Cardiac fibroblast (primary cell): ENCODE data around the gene DCANP1.
A peak's percentile ranks its signal among the peaks of the same experiment; 100 is the strongest.

Experiments used
- DNase-seq, 2 donors: peaks; one replicate each; pipeline versions ENCODE4 v3.0.0 to v3.0.0-alpha.2; 2010; ENCODE audit warnings: low read depth in 2 of 2
- H3K4me3 ChIP-seq, 2 donors: replicated peaks in 1 of 2; 1 replicate in 1 of 2; 2 replicates in 1 of 2; pipeline ENCODE4 v1.5.1; 2011; ENCODE audit warnings: low read depth in 2 of 2, low read length in 2 of 2, mild to moderate bottlenecking in 2 of 2, moderate library complexity in 1 of 2
- CTCF ChIP-seq: IDR thresholded peaks from one replicate; pipeline ENCODE4 v1.5.1; 2011; ENCODE audit warnings: low read depth, mild to moderate bottlenecking, low read length, inconsistent platforms

DCANP1 gene

GRCh38 chr5:135442431-135443160 is 4.6 kb downstream of the DCANP1 start:
- DNase-seq: no peak
- no peak overlapping the region for H3K4me3 ChIP-seq
- no peak for TF ChIP-seq CTCF

GRCh38 chr5:135441919-135442318 is 5.2 kb downstream of the DCANP1 start:
- TF ChIP-seq CTCF: no peak

GRCh38 chr5:135441350-135441831 is 5.8 kb downstream of the DCANP1 start:
- no peak for TF ChIP-seq CTCF
- peak in 1 of 2 donors; percentile 32 for DNase-seq
- H3K4me3 ChIP-seq: no peak overlapping the region

More at GRCh38 chr5:135441919-135442318, 5.2 kb downstream of the DCANP1 start:
- H3K4me3 ChIP-seq: no peak overlapping the region
- no peak for DNase-seq

GRCh38 chr5:135440916-135441315 is 6.2 kb downstream of the DCANP1 start:
- no peak for DNase-seq
- no peak for TF ChIP-seq CTCF
- no peak overlapping the region for H3K4me3 ChIP-seq

- TF ChIP-seq CTCF: no peak
Measured at GRCh38 chr5:135439231-135440205, 7.6 kb downstream of the DCANP1 start.

GRCh38 chr5:135438636-135439221 is 8.4 kb downstream of the DCANP1 start:
- no peak for DNase-seq
- no peak overlapping the region for H3K4me3 ChIP-seq

More at GRCh38 chr5:135439231-135440205, 7.6 kb downstream of the DCANP1 start:
- H3K4me3 ChIP-seq: no peak overlapping the region
- no peak for DNase-seq

More at GRCh38 chr5:135438636-135439221, 8.4 kb downstream of the DCANP1 start:
- no peak for TF ChIP-seq CTCF
